Measurements from ENCODE around the gene FILIP1.
"Not testable (repeated sequence)": the region's sequence is repeated elsewhere in the genome, so short reads cannot be mapped to it uniquely, and the experiment has no call there.

The FILIP1 gene

DNA sequence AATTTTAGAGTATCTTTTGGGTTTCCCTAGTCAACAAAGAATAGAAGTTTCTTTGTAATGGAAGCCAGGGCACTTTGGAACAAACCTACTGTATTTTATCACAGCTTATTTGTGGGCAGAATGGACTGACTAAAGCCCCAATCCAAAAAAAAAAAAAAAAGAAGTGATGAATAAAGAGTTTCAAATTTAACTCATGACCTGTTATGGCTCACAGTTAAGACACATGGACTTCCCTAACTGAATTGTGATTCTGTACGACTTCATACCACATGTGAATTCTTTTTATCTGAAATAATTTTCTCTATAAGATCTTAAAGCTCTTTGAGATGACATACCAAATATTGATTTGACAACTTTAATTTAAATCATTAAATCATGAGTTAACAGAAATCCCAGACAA is 77.2 kb downstream of the FILIP1 start:
- in situ Hi-C loops (cut with MboI; ENCODE audit: low pct_unique_long_range_greater_than_20kb, low sequenced_read_pairs, unreplicated experiment) = no loop called here

DNA sequence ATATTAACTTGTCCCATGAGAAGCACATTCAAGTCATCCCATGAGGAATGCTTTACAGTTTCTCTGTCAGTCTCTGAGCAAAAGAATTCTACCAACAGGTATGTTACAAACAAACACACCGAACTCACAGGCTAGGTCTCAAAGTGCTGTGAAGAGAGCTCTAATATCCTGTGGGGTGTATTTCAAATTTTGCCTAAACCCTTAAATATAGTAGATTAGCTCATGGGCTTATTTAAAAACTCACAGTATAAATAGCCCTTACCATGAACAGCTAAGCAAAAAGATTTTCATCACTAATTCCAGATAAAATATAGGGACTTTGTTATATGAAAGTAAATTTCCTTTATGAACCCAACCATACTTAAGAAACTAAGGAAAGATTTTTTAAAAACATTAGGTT is 77.8 kb downstream of the FILIP1 start:
- no peak for DNase-seq (ENCODE audit: low spot score)
- in situ Hi-C loops (cut with MboI; ENCODE audit: low pct_unique_long_range_greater_than_20kb, low sequenced_read_pairs, unreplicated experiment) = no loop called here
- TF ChIP-seq, protein P1, sequence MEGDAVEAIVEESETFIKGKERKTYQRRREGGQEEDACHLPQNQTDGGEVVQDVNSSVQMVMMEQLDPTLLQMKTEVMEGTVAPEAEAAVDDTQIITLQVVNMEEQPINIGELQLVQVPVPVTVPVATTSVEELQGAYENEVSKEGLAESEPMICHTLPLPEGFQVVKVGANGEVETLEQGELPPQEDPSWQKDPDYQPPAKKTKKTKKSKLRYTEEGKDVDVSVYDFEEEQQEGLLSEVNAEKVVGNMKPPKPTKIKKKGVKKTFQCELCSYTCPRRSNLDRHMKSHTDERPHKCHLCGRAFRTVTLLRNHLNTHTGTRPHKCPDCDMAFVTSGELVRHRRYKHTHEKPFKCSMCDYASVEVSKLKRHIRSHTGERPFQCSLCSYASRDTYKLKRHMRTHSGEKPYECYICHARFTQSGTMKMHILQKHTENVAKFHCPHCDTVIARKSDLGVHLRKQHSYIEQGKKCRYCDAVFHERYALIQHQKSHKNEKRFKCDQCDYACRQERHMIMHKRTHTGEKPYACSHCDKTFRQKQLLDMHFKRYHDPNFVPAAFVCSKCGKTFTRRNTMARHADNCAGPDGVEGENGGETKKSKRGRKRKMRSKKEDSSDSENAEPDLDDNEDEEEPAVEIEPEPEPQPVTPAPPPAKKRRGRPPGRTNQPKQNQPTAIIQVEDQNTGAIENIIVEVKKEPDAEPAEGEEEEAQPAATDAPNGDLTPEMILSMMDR (IDR thresholded peaks at IDR 0.05; ENCODE audit: extremely low read depth, insufficient read depth, missing control alignments) = no peak

More for the DNA sequence above, 77.2 kb downstream of the FILIP1 start:
- TF ChIP-seq, protein P1 (IDR thresholded peaks at IDR 0.05; ENCODE audit: extremely low read depth, insufficient read depth, missing control alignments) = no peak
- no peak for DNase-seq (ENCODE audit: low spot score)

DNA sequence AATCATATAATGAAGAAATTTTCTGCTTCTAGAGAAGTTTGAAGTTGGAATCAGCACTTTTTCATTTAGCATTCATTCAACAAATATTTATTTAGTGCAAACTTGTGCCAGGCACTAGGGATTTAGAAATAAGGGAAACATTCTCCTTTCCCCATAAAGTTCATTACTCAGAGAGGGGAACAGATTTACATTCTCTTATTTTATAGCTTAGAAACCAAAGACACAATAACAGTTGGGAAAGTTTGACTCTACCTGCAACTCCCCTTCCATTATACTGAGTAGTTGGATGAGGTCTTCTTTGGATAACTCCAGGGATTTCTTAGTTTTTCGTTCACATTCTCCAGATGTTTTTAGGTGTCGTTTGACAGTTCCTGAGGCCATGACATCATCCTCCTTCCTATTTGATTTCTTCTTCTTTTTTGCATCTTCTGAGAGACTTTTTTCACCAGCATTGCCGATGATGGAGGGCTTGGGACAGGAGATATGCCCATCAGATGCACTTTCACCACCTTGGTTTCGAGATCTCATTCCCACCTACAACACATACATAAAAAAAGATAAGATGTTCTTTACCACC is 79.1 kb downstream of the FILIP1 start:
- DNase-seq (ENCODE audit: low spot score) = no peak
- in situ Hi-C loops (cut with MboI; ENCODE audit: low pct_unique_long_range_greater_than_20kb, low sequenced_read_pairs, unreplicated experiment) = no loop called here
- TF ChIP-seq, protein P1 (IDR thresholded peaks at IDR 0.05; ENCODE audit: extremely low read depth, insufficient read depth, missing control alignments) = no peak

GRCh38 chr6:75412969-75413662 is 80.5 kb downstream of the FILIP1 start:
- no peak for DNase-seq (ENCODE audit: low spot score)
- in situ Hi-C loops (cut with MboI; ENCODE audit: low pct_unique_long_range_greater_than_20kb, low sequenced_read_pairs, unreplicated experiment) = no loop called here
- TF ChIP-seq, protein P1 (IDR thresholded peaks at IDR 0.05; ENCODE audit: extremely low read depth, insufficient read depth, missing control alignments) = no peak

DNA sequence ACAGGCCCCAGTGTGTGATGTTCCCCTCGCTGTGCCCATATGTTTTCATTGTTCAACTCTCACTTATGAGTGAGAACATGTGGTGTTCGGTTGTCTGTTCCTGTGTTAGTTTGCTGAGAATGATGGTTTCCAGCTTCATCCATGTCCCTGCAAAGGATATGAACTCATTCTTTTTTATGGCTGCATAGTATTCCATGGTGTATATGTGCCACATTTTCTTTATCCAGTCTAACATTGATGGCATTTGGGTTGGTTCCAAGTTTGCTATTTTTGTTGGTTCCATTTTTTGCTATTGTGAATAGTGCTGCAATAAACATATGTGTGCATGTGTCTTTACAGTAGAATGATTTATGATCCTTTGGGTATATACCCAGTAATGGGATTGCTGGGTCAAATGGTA is 83.0 kb downstream of the FILIP1 start:
- in situ Hi-C loops (cut with MboI; ENCODE audit: low pct_unique_long_range_greater_than_20kb, low sequenced_read_pairs, unreplicated experiment); DNase-seq (ENCODE audit: low spot score): not testable (repeated sequence)

DNA sequence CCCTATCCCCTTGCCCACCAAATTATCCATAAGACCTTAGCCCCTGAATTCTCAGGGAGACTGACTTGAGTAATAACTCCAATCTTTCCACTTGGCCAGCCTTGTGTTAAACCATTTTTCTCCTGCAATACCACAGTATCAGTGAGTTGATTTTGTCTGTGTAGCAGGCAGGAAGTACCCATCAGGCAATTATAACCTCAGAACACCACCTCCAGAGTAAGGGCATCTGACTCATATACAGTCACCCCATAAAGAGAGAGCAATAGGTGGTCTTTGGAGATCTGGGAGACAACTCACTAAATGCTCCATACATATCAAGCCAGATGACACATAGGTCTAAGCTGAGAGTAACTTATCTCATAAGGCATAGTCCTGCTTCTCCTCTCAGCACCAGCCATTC is 83.7 kb downstream of the FILIP1 start:
- in situ Hi-C loops (cut with MboI; ENCODE audit: low pct_unique_long_range_greater_than_20kb, low sequenced_read_pairs, unreplicated experiment) = no loop called here
- TF ChIP-seq, protein P1 (IDR thresholded peaks at IDR 0.05; ENCODE audit: extremely low read depth, insufficient read depth, missing control alignments) = no peak
- no peak for DNase-seq (ENCODE audit: low spot score)

- TF ChIP-seq, protein P1 (IDR thresholded peaks at IDR 0.05; ENCODE audit: extremely low read depth, insufficient read depth, missing control alignments) = no peak
- in situ Hi-C loops (cut with MboI; ENCODE audit: low pct_unique_long_range_greater_than_20kb, low sequenced_read_pairs, unreplicated experiment) = no loop called here
- no peak for DNase-seq (ENCODE audit: low spot score)
Measured at GRCh38 chr6:75409286-75409685, 84.3 kb downstream of the FILIP1 start.
